Neutrophil (primary cell): ENCODE results near the gene OSBPL6.

Source experiments
- H3K27ac ChIP-seq: fragments of 200-600 bp; sonication (generic); 2 replicates; pipeline ENCODE4 v1.5.1; 2016; ENCODE audit warnings: mild to moderate bottlenecking, moderate library complexity
- H3K27me3 ChIP-seq: fragments of 200-600 bp; sonication (generic); 2 replicates; pipeline ENCODE4 v1.6.0; 2016; ENCODE audit warnings: mild to moderate bottlenecking
- H3K36me3 ChIP-seq: fragments of 200-600 bp; sonication (generic); 2 replicates; pipeline ENCODE4 v1.5.1; 2017
- H3K4me1 ChIP-seq, 2 experiments: fragments of 200-600 bp in 1 of 2; sonication (generic) in 1 of 2; 1 replicate in 1 of 2; 2 replicates in 1 of 2; pipeline versions ENCODE4 v1.5.1 to v1.6.1; 2013 to 2016; ENCODE audit warnings: low read depth in 1 of 2, low read length in 1 of 2, mild to moderate bottlenecking in 1 of 2, moderate library complexity in 1 of 2; ENCODE audit not compliant: control insufficient read depth in 1 of 2, insufficient read depth in 1 of 2
- H3K4me3 ChIP-seq, 2 experiments: fragments of 200-600 bp in 1 of 2; sonication (generic) in 1 of 2; 1 replicate in 1 of 2; 2 replicates in 1 of 2; pipeline ENCODE4 v1.5.1; 2013 to 2016; ENCODE audit warnings: low read depth in 1 of 2, low read length in 1 of 2, mild to moderate bottlenecking in 1 of 2, moderate library complexity in 1 of 2
- H3K9me3 ChIP-seq: fragments of 200-600 bp; sonication (generic); 2 replicates; pipeline ENCODE4 v1.5.1; 2016
- TF ChIP-seq, protein P1 (sequence below): fragments of 200-600 bp; sonication (generic); IDR thresholded peaks from 2 replicates; pipeline ENCODE4 v1.5.1; 2016; ENCODE audit warnings: antibody characterized with exemption

Gene OSBPL6

GRCh38 chr2:178229927-178230326 lies 35.6 kb downstream of the OSBPL6 start:
- TF ChIP-seq, protein P1, sequence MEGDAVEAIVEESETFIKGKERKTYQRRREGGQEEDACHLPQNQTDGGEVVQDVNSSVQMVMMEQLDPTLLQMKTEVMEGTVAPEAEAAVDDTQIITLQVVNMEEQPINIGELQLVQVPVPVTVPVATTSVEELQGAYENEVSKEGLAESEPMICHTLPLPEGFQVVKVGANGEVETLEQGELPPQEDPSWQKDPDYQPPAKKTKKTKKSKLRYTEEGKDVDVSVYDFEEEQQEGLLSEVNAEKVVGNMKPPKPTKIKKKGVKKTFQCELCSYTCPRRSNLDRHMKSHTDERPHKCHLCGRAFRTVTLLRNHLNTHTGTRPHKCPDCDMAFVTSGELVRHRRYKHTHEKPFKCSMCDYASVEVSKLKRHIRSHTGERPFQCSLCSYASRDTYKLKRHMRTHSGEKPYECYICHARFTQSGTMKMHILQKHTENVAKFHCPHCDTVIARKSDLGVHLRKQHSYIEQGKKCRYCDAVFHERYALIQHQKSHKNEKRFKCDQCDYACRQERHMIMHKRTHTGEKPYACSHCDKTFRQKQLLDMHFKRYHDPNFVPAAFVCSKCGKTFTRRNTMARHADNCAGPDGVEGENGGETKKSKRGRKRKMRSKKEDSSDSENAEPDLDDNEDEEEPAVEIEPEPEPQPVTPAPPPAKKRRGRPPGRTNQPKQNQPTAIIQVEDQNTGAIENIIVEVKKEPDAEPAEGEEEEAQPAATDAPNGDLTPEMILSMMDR = no peak
- no peaks in the 10 kb centered on the region for H3K4me1 ChIP-seq
- H3K27ac ChIP-seq = no peak overlapping the region
- H3K27me3 ChIP-seq = no peaks in the 10 kb centered on the region
- no peaks in the 10 kb centered on the region for H3K9me3 ChIP-seq
- H3K36me3 ChIP-seq = no peaks in the 10 kb centered on the region
- no peak overlapping the region for H3K4me3 ChIP-seq

DNA sequence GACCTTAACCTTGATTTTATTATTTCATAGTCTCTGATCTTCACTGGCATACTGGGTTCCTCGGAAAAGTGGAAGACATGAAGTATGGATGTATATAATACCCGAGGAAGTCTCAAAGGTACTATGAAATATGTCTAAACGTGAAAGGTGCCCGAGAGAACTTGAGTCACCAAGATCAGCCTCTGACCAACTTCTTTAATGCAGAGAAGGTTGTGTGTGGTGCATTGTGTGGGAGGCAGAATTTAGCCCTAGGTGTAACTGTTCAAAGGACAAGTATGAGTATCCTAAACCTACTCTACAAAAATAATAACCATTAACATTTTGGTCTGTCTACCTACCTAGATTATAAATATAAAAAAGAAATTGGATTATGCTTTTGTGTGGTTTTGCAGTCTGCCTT lies 36.1 kb downstream of the OSBPL6 start:
- Histone ChIP-seq H3K9me3 (no peaks in the 10 kb centered on the region), H3K27me3 (no peaks in the 10 kb centered on the region), H3K4me3 (no peak overlapping the region), H3K27ac (no peak overlapping the region), H3K4me1 (no peaks in the 10 kb centered on the region), H3K36me3 (no peaks in the 10 kb centered on the region)
- TF ChIP-seq, protein P1 = no peak

GRCh38 chr2:178233428-178233827 lies 39.1 kb downstream of the OSBPL6 start:
- Histone ChIP-seq H3K27me3 (no peaks in the 10 kb centered on the region), H3K36me3 (no peaks in the 10 kb centered on the region), H3K4me3 (no peak overlapping the region), H3K27ac (no peak overlapping the region), H3K9me3 (no peaks in the 10 kb centered on the region), H3K4me1 (no peaks in the 10 kb centered on the region)
- TF ChIP-seq, protein P1 = no peak

DNA sequence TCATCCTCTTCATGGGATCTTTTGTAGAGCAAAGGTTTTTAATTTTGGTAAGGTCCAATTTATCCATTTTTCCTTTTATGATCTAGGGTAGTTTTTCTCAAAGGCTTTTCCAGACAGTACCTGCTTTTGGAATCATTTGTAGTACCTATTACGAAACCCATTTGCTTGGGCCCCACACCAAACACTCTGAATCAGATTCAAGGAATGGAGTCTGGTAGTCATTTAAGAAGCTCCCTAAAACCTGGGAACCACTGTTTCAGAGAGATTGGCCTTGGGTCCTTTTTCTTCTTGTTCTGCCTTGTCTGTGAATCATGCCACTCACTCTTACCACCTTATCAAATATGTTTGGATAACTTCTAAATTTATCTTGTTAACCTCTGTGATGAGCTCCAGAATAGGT lies 40.3 kb downstream of the OSBPL6 start:
- Histone ChIP-seq H3K4me1 (no peaks in the 10 kb centered on the region), H3K27me3 (no peaks in the 10 kb centered on the region), H3K36me3 (no peaks in the 10 kb centered on the region), H3K9me3 (no peaks in the 10 kb centered on the region), H3K27ac (no peak overlapping the region), H3K4me3 (no peak overlapping the region)
- TF ChIP-seq, protein P1 = no peak

- Histone ChIP-seq H3K36me3 (no peaks in the 10 kb centered on the region), H3K4me3 (no peak overlapping the region), H3K4me1 (no peaks in the 10 kb centered on the region), H3K9me3 (no peaks in the 10 kb centered on the region), H3K27ac (no peak overlapping the region), H3K27me3 (no peaks in the 10 kb centered on the region)
- TF ChIP-seq, protein P1 = no peak
Observed at GRCh38 chr2:178237488-178238153, 43.3 kb downstream of the OSBPL6 start.
